Loucy (cell line): Measurements from ENCODE around the gene NUDT2.

Experiments
- CTCF ChIP-seq: fragments of 200-600 bp; sonication (generic); conservative IDR thresholded peaks from 2 replicates; pipeline ENCODE4 v1.5.1; 2014; ENCODE audit warnings: mild to moderate bottlenecking, antibody characterized with exemption, low read length
- EZH2phosphoT487 ChIP-seq: fragments of 200-600 bp; IDR thresholded peaks from 2 replicates; pipeline ENCODE4 v1.6.1; 2018; ENCODE audit warnings: antibody characterized with exemption, mild to moderate bottlenecking, moderate library complexity, borderline replicate concordance

- TF ChIP-seq CTCF (no peak), EZH2phosphoT487 (no peak)
Measured at GRCh38 chr9:34335376-34335775, 6.0 kb downstream of the NUDT2 start.
